Mesothelial cell of epicardium (in vitro differentiated cells): ENCODE results near the gene MKRN2. TPM values are rescaled to one million over a fixed set of nuclear protein-coding genes. Genes with fewer than 3 reads are reported as not detected.
"Not testable (repeated sequence)": the region's sequence is repeated elsewhere in the genome, so short reads cannot be mapped to it uniquely, and the experiment has no call there.

ENCODE experiments used
- DNase-seq, 2 experiments: peaks; one replicate each; pipeline ENCODE4 v3.0.0; 2021; ENCODE audit warnings: low spot score in 2 of 2; ENCODE audit not compliant: unreplicated experiment in 2 of 2
- H3K27ac Mint-ChIP-seq: 2 replicates; pipeline ENCODE4 v1.8.0; 2021; ENCODE audit warnings: mixed read lengths
- H3K27me3 Mint-ChIP-seq: 2 replicates; pipeline ENCODE4 v1.8.0; 2021; ENCODE audit warnings: low read depth, mixed read lengths
- H3K36me3 Mint-ChIP-seq: 2 replicates; pipeline ENCODE4 v1.8.0; 2021; ENCODE audit warnings: mixed read lengths
- H3K4me1 Mint-ChIP-seq: 2 replicates; pipeline ENCODE4 v1.8.0; 2021; ENCODE audit warnings: mixed read lengths
- H3K4me3 Mint-ChIP-seq: 2 replicates; pipeline ENCODE4 v1.8.0; 2021; ENCODE audit warnings: mild to moderate bottlenecking, moderate library complexity, mixed read lengths
- H3K9me3 Mint-ChIP-seq: 2 replicates; pipeline ENCODE4 v1.8.0; 2021; ENCODE audit warnings: mixed read lengths
- total RNA-seq: library from RNA; stranded (reverse); gene quantifications from 3 replicates; pipeline ENCODE4 v1.2.1, GENCODE V29; 2021
- TF ChIP-seq, protein P1 (sequence below): fragments of 200-600 bp; sonication (generic); IDR thresholded peaks from one replicate; pipeline ENCODE4 v1.5.0; 2021; ENCODE audit warnings: antibody characterized with exemption; ENCODE audit not compliant: unreplicated experiment

The MKRN2 gene
- total RNA-seq, 1 donor from 2014 or later = 34.2 TPM

DNA sequence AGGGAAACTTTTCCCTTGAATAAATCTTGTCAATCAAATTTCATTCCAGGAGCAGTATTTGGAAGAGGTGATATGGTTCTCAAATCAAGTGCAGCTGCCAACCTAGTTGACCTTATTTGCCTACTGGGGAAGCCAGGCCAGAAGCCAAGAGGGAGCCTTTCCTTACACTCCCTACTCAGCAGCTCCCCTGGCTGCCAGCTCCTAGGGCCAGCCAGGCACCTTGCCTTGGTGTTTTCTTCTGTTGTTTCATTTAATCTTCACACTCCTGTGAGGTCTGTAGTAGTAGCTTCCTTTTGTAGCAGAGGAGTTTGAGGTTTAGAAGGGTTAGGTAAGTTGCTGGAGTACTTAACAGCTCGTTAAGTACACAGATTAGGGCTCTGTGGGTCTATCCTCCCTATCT is 34.2 kb upstream of the MKRN2 start:
- TF ChIP-seq, protein P1, sequence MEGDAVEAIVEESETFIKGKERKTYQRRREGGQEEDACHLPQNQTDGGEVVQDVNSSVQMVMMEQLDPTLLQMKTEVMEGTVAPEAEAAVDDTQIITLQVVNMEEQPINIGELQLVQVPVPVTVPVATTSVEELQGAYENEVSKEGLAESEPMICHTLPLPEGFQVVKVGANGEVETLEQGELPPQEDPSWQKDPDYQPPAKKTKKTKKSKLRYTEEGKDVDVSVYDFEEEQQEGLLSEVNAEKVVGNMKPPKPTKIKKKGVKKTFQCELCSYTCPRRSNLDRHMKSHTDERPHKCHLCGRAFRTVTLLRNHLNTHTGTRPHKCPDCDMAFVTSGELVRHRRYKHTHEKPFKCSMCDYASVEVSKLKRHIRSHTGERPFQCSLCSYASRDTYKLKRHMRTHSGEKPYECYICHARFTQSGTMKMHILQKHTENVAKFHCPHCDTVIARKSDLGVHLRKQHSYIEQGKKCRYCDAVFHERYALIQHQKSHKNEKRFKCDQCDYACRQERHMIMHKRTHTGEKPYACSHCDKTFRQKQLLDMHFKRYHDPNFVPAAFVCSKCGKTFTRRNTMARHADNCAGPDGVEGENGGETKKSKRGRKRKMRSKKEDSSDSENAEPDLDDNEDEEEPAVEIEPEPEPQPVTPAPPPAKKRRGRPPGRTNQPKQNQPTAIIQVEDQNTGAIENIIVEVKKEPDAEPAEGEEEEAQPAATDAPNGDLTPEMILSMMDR = no peak
- H3K27ac Mint-ChIP-seq = no peak overlapping the region
- DNase-seq = no peak
- no peak overlapping the region for H3K4me3 Mint-ChIP-seq
- peaks cover 4% of the 10 kb centered on the region for H3K9me3 Mint-ChIP-seq
- no peaks in the 10 kb centered on the region for H3K27me3 Mint-ChIP-seq
- peaks cover 3% of the 10 kb centered on the region for H3K4me1 Mint-ChIP-seq
- H3K36me3 Mint-ChIP-seq = peaks cover 17% of the 10 kb centered on the region

DNA sequence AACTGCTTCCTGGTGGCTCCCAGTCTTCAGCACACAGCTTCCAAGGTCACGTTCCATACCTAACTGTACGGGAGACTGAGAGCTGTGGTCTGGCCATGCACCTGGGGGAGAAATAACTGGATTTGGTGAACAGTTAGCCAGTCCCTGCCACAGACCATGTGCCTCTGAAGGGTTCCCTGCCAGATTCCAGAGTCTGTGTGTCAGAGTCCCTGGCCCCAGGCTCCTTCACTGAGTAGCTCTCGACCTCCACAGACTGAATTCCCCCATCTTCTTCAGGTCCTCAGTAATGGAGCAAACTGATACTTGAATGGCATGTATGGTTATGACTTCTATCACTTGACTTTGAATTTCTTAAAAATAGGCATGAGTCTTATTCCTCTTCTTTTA is 29.1 kb upstream of the MKRN2 start:
- H3K9me3 Mint-ChIP-seq = no peaks in the 10 kb centered on the region
- no peak overlapping the region for H3K4me3 Mint-ChIP-seq
- no peak for DNase-seq
- no peaks in the 10 kb centered on the region for H3K27me3 Mint-ChIP-seq
- H3K36me3 Mint-ChIP-seq = peaks cover 26% of the 10 kb centered on the region
- no peaks in the 10 kb centered on the region for H3K4me1 Mint-ChIP-seq
- TF ChIP-seq, protein P1 = no peak
- H3K27ac Mint-ChIP-seq = no peak overlapping the region

DNA sequence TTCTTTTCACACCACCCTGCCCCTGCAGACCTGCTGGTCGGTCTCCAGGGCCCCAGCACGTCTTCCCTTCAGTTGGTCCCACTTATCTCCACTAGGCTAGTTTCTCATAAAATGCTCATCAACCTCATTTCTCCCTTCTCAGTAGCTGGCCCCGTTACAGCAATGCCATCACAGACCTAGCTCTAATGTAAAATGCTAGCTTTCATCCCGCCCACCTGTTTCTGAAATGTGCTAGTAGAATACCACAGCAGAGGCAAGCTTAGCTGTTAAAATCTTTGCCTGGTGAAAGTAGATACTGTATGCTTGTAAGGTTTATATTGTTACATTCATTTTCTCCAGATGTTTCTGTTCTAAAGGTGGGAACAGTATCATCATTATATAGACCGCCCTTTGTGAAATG is 24.7 kb upstream of the MKRN2 start:
- Mint-ChIP-seq H3K4me1 (no peaks in the 10 kb centered on the region), H3K27ac (no peak overlapping the region), H3K27me3 (no peaks in the 10 kb centered on the region), H3K9me3 (no peaks in the 10 kb centered on the region), H3K4me3 (no peak overlapping the region), H3K36me3 (peaks cover 20% of the 10 kb centered on the region)
- TF ChIP-seq, protein P1 = no peak
- no peak for DNase-seq

DNA sequence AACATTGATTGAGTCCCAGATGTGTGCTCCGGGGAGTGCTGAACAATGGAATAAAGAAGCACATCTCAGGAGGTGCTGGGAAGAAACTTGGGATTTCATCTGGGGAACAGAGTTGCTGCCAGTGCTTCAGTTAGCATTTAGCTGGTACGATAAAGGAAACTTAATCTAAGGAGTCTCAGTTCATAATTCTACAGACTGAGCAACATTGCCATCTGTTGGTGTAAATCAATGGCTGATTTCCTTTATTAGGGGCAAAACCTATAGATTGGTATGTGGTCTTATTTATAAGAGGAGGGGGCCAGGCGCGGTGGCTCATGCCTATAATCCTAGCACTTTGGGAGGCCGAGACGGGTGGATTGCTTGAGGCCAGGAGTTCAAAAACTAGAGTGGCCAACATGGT is 20.5 kb upstream of the MKRN2 start:
- no peaks in the 10 kb centered on the region for H3K9me3 Mint-ChIP-seq
- DNase-seq = no peak
- TF ChIP-seq, protein P1 = no peak
- no peak overlapping the region for H3K4me3 Mint-ChIP-seq
- no peak overlapping the region for H3K27ac Mint-ChIP-seq
- H3K36me3 Mint-ChIP-seq = peaks cover 4% of the 10 kb centered on the region
- no peaks in the 10 kb centered on the region for H3K27me3 Mint-ChIP-seq
- H3K4me1 Mint-ChIP-seq = no peaks in the 10 kb centered on the region

DNA sequence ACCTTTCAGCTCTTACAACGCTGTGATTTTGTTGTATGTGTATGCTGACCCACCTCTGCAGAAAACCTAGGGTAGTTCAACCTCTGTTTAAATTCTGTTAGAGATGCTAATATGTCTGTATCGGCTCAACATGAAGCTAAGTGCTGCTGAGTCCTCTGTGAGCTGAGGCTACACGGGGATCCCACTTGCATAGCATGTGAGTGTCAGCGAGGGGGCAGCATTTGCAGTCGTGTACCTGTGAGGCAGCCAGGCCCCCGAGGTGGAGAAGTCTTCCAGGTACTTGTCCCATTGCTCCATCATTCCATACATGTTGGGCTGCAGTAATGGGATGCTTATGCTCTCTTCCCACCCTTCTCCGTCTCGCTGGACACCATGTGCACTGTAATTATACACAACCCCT is 15.3 kb upstream of the MKRN2 start:
- Mint-ChIP-seq H3K4me3 (no peak overlapping the region), H3K27ac (no peak overlapping the region), H3K4me1 (peaks cover 8% of the 10 kb centered on the region), H3K36me3 (no peaks in the 10 kb centered on the region), H3K27me3 (no peaks in the 10 kb centered on the region), H3K9me3 (no peaks in the 10 kb centered on the region)
- TF ChIP-seq, protein P1 = no peak
- no peak for DNase-seq

DNA sequence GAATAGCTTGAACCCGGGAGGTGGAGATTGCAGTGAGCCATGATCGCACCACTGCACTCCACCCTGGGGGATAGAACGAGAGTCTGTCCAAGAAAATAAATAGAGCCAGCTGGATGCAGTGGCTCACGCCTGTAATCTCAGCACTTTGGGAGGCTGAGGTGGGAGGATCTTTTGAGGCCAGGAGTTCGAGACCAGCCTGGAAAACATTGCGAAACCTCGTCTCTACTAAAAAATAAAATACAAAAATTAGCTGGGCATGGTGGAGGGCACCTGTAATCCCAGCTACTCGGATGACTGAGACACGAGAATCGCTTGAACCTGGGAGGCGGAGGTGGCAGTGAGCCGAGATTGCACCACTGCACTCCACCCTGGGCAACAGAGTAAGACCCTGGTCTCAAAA is 13.4 kb upstream of the MKRN2 start:
- not testable (repeated sequence) for H3K4me3 Mint-ChIP-seq, H3K36me3 Mint-ChIP-seq, H3K4me1 Mint-ChIP-seq, H3K27ac Mint-ChIP-seq, H3K9me3 Mint-ChIP-seq, H3K27me3 Mint-ChIP-seq, DNase-seq
